ENCODE measurements around the gene ARID5A. TPM values are rescaled to one million over a fixed set of nuclear protein-coding genes. Genes with fewer than 3 reads are reported as not detected.
A peak's percentile ranks its signal among the peaks of the same experiment; 100 is the strongest.
"Not testable (repeated sequence)": the region's sequence is repeated elsewhere in the genome, so short reads cannot be mapped to it uniquely, and the experiment has no call there.

The ARID5A gene
- total RNA-seq, 6 experiments from 2014 or later: 13.2 to 23.1 (median 16.9) TPM

- H3K9me3 ChIP-seq: no peaks in the 10 kb centered on the region
- H3K4me3 ChIP-seq: no peak overlapping the region
- peaks cover 0 to 24% (median 4%) of the 10 kb centered on the region in 4 donors for H3K4me1 ChIP-seq
- H3K27ac ChIP-seq: no peak overlapping the region
- TF ChIP-seq POLR2A (IDR thresholded peaks at IDR 0.05): no peak
- TF ChIP-seq, protein P1, sequence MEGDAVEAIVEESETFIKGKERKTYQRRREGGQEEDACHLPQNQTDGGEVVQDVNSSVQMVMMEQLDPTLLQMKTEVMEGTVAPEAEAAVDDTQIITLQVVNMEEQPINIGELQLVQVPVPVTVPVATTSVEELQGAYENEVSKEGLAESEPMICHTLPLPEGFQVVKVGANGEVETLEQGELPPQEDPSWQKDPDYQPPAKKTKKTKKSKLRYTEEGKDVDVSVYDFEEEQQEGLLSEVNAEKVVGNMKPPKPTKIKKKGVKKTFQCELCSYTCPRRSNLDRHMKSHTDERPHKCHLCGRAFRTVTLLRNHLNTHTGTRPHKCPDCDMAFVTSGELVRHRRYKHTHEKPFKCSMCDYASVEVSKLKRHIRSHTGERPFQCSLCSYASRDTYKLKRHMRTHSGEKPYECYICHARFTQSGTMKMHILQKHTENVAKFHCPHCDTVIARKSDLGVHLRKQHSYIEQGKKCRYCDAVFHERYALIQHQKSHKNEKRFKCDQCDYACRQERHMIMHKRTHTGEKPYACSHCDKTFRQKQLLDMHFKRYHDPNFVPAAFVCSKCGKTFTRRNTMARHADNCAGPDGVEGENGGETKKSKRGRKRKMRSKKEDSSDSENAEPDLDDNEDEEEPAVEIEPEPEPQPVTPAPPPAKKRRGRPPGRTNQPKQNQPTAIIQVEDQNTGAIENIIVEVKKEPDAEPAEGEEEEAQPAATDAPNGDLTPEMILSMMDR (IDR thresholded peaks at IDR 0.05): no peak
- peaks cover 0 to 3% (median 1%) of the 10 kb centered on the region in 4 donors for H3K36me3 ChIP-seq
- no peak for DNase-seq
- intact Hi-C loops (cut with DNase I): no loop called here
- ATAC-seq: no peak
- whole genome bisulfite sequencing (ENCODE audit: insufficient coverage, low coverage, low lambda C conversion rate, missing lambda C conversion rate): 88% methylated on average over 5 of the region's 18 CpGs
- no peaks in the 10 kb centered on the region for H3K27me3 ChIP-seq
These were observed 16.0 kb downstream of the ARID5A start for GRCh38 chr2:96552315-96553175.

DNA sequence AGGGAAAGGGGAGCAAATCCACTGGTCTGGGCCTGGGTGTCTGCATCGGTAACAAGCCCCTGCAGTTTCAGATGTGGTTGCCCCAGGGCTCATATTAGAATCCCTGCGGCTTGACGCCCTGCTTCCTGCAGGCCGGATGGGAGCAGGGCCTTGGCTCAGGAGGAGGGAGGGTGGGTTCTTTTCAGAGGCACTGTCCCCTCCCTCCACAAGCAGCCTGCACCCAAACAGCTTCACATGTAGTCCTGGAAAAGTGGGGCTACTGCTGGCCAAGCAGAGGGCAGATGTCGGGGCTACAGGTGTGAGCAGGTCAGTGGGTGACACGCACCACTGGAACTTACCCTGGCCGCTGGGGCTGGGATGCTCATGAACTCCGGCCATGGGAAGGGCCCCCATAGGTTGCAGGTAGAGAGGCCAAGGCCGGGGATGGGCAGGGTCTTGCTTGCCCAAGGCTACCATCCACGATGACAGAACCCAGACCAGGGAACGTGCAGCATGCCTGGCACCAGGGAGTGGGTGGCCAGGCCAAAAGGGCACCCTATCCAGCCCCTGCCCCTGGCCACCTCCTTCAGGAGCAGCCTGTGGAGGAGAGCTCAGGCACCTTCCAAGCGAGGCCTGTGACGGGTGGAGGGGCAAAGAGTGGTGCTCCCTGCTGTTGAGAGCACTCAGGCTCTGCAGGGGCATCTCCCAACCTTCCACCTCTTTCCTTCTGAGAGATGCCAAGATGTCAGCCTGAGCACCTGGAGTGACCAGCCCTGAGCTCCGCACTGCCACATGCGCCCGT lies 16.8 kb downstream of the ARID5A start:
- Histone ChIP-seq H3K9me3 (no peaks in the 10 kb centered on the region), H3K4me3 (no peak overlapping the region), H3K27ac (no peak overlapping the region), H3K27me3 (no peaks in the 10 kb centered on the region), H3K4me1 (peaks cover 0 to 24% (median 4%) of the 10 kb centered on the region in 4 donors), H3K36me3 (peaks cover 0 to 3% (median 1%) of the 10 kb centered on the region in 4 donors)
- TF ChIP-seq POLR2A (IDR thresholded peaks at IDR 0.05): no peak
- TF ChIP-seq, protein P1 (IDR thresholded peaks at IDR 0.05): no peak
- DNase-seq: no peak
- intact Hi-C loops (cut with DNase I): no loop called here
- WGBS (ENCODE audit: insufficient coverage, low coverage, low lambda C conversion rate, missing lambda C conversion rate): 81% methylated on average over 3 of the region's 16 CpGs
- ATAC-seq: no peak

DNA sequence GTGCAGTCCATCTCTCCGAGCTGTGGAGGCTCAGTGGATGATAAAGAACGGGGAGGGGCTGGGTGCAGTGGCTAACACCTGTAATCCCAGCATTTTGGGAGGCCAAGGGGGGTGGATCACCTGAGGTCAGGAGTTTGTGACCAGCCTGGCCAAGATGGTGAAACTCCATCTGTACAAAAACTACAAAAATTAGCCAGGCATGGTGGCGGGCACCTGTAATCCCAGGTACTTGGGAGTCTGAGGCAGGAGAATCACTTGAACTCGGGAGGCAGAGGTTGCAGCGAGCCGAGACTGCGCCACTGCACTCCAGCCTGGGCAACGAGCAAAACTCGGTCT lies 17.4 kb downstream of the ARID5A start:
- ATAC-seq; H3K27ac ChIP-seq; H3K9me3 ChIP-seq; H3K27me3 ChIP-seq; H3K4me3 ChIP-seq; DNase-seq; H3K36me3 ChIP-seq; intact Hi-C loops (cut with DNase I): not testable (repeated sequence)
- WGBS (ENCODE audit: insufficient coverage, low coverage, low lambda C conversion rate, missing lambda C conversion rate): no CpG with 5 or more reads among the region's 9 CpGs
- peaks cover 0 to 24% (median 4%) of the 10 kb centered on the region in 4 donors for H3K4me1 ChIP-seq

- no peak overlapping the region for H3K27ac ChIP-seq
These were observed 18.0 kb downstream of the ARID5A start for GRCh38 chr2:96554293-96555145.

More at GRCh38 chr2:96554293-96555145, 18.0 kb downstream of the ARID5A start:
- DNase-seq: peak; percentile 77 to 83 (median 80)
- WGBS (ENCODE audit: insufficient coverage, low coverage, low lambda C conversion rate, missing lambda C conversion rate): 35% methylated on average over 10 of the region's 35 CpGs
- ATAC-seq: peak; percentile 15 to 52 (median 39)
- no peaks in the 10 kb centered on the region for H3K27me3 ChIP-seq
- no peaks in the 10 kb centered on the region for H3K9me3 ChIP-seq
- intact Hi-C loops (cut with DNase I): no loop called here
- peaks cover 0 to 23% (median 4%) of the 10 kb centered on the region in 4 donors for H3K4me1 ChIP-seq
- H3K36me3 ChIP-seq: peaks cover 0 to 3% (median 0%) of the 10 kb centered on the region in 4 donors
- H3K4me3 ChIP-seq: no peak overlapping the region
- no peak for TF ChIP-seq POLR2A (IDR thresholded peaks at IDR 0.05)
- TF ChIP-seq, protein P1 (IDR thresholded peaks at IDR 0.05): peak; percentile 84 to 96 (median 90)

Measured in right lobe of liver (tissue), 6 donors.